Heart right ventricle (tissue), 16 donors: ENCODE measurements around the gene ENPP7. TPM values are rescaled to one million over a fixed set of nuclear protein-coding genes. Genes with fewer than 3 reads are reported as not detected.
A peak's percentile ranks its signal among the peaks of the same experiment; 100 is the strongest.

Experiments used
- ATAC-seq, 8 donors: fragments of 200-7000 bp; cut with Tn5 transposase; one replicate each; pipeline ENCODE4 v1.9.1; 2020; ENCODE audit warnings: mild to moderate bottlenecking in 8 of 8, moderate library complexity in 8 of 8, moderate number of reproducible peaks in 1 of 8
- DNase-seq, 2 donors: peaks; one replicate each; pipeline ENCODE4 v3.0.0-alpha.2; 2020
- H3K27ac ChIP-seq, 10 donors: fragments of 200-600 bp; sonication (generic) in 2 of 10; one replicate each; pipeline versions ENCODE4 v1.5.0 to v1.8.0; 2020 to 2022; ENCODE audit warnings: mild to moderate bottlenecking in 3 of 10
- H3K27me3 ChIP-seq, 7 donors: fragments of 200-600 bp; one replicate each; pipeline ENCODE4 v1.8.0; 2021 to 2022; ENCODE audit warnings: mild to moderate bottlenecking in 2 of 7
- H3K36me3 ChIP-seq, 9 donors: fragments of 200-600 bp; sonication (generic) in 1 of 9; one replicate each; pipeline versions ENCODE4 v1.5.0 to v1.8.0; 2020 to 2022; ENCODE audit warnings: mild to moderate bottlenecking in 2 of 9
- H3K4me1 ChIP-seq, 9 donors: fragments of 200-600 bp; sonication (generic) in 1 of 9; one replicate each; pipeline versions ENCODE4 v1.5.0 to v1.8.0; 2020 to 2022; ENCODE audit warnings: mild to moderate bottlenecking in 4 of 9
- H3K4me3 ChIP-seq, 10 donors: fragments of 200-600 bp; sonication (generic) in 2 of 10; one replicate each; pipeline versions ENCODE4 v1.5.0 to v1.8.0; 2020 to 2022; ENCODE audit warnings: mild to moderate bottlenecking in 7 of 10, moderate library complexity in 2 of 10
- H3K9me3 ChIP-seq, 11 donors: fragments of 200-600 bp in 10 of 11; sonication (generic) in 2 of 11; one replicate each; pipeline versions ENCODE4 v1.5.0 to v1.8.0; 2013 to 2022; ENCODE audit warnings: mild to moderate bottlenecking in 2 of 11, control low read depth in 1 of 11, moderate library complexity in 1 of 11
- WGBS, 2 donors: extraction: QIAGEN DNeasy Blood & Tissue Kit; methylation state at CpG; one replicate each; pipeline ENCODE4 v1.1.7; 2013; ENCODE audit warnings: inconsistent platforms in 1 of 2; 5-methylcytosine and 5-hydroxymethylcytosine counted together
- intact Hi-C, 10 donors: fragments of 100-400 bp; cut with DNase I; formaldehyde crosslinking; loops; one replicate each; pipeline versions ENCODE4 v1.11.1 to v1.14.2; 2022
- polyA plus RNA-seq, 2 donors: library from polyadenylated mRNA; stranded (reverse); fragments of 200-250 nt; gene quantifications; one replicate each; pipeline ENCODE4 v1.2.3, GENCODE V29; 2013
- total RNA-seq, 10 donors: library from RNA; stranded (reverse); fragmentation: NEBNext Ultra II Directional in 3 of 10; extraction: Animal tissue kit (Norgen Biotek cat#: 25700) in 3 of 10; gene quantifications; one replicate each; pipeline versions ENCODE4 v1.2.1 to v1.2.4, GENCODE V29; 2021 to 2023
- TF ChIP-seq, protein P1 (sequence below), 9 donors: fragments of 200-600 bp; sonication (generic) in 2 of 9; IDR thresholded peaks; one replicate each; pipeline versions ENCODE4 v1.5.0 to v1.8.0; 2021 to 2022; ENCODE audit warnings: antibody characterized with exemption in 9 of 9, mild to moderate bottlenecking in 5 of 9, moderate library complexity in 1 of 9
- donor health status: Arrhythmogenic right ventricular cardiomyopathy.
- donor health status: ischemic (EF 13 %, LVEDD 7.1; RV severe dilation, severe dysfunction).
- donor health status: healthy with polysubstance abuse.
- donor health status: DM: no; HTN: yes; CAD: no.
- donor health status: DM: no; HTN: no; CAD: no.
- donor health status: ischemic (EF 25% LVEDD 6.9; RV normal size, moderate dysfunction).
- donor health status: ischemic (EF 25% LVEDD 5.7; RV mildly dilated, moderate dysfunction).
- donor health status: healthy.
- donor health status: DM: yes; HTN: yes; CAD: no.
- donor health status: Ischemic cardiomyopathy.
- donor health status: ischemic (EF 35%, LVEDD 5.7; RV mildly dilated, moderate dysfunction).
- donor health status: nonischemic (EF 11% LVEDD 7.7; RV severe dilation, severe dysfunction).
- donor health status: DM: yes; HTN: yes; CAD: no.
- donor health status: PGD.
- donor health status: ischemic (EF 29% LVEDD 5.4; RV normal size, mild dysfunction).
- donor health status: nonischemic (EF 23%, LVEDD 6.1; RV moderate dilation, normal function).

Gene ENPP7
- total and polyA plus RNA-seq, 12 donors, result not detected

GRCh38 chr17:79720705-79721292, 9.9 kb upstream of the ENPP7 start:
- ATAC-seq, result peak in 1 of 8 donors; percentile 38
- intact Hi-C loops, result no loop called here
- 68 to 71% methylated on average over 15 of the region's 15 CpGs for WGBS, 2 donors

GRCh38 chr17:79721993-79722671, 8.6 kb upstream of the ENPP7 start:
- no peaks in the 10 kb centered on the region for H3K4me1 ChIP-seq
- no peaks in the 10 kb centered on the region for H3K36me3 ChIP-seq
- no peak overlapping the region for H3K4me3 ChIP-seq
- TF ChIP-seq, protein P1, sequence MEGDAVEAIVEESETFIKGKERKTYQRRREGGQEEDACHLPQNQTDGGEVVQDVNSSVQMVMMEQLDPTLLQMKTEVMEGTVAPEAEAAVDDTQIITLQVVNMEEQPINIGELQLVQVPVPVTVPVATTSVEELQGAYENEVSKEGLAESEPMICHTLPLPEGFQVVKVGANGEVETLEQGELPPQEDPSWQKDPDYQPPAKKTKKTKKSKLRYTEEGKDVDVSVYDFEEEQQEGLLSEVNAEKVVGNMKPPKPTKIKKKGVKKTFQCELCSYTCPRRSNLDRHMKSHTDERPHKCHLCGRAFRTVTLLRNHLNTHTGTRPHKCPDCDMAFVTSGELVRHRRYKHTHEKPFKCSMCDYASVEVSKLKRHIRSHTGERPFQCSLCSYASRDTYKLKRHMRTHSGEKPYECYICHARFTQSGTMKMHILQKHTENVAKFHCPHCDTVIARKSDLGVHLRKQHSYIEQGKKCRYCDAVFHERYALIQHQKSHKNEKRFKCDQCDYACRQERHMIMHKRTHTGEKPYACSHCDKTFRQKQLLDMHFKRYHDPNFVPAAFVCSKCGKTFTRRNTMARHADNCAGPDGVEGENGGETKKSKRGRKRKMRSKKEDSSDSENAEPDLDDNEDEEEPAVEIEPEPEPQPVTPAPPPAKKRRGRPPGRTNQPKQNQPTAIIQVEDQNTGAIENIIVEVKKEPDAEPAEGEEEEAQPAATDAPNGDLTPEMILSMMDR (IDR thresholded peaks at IDR 0.05), result no peak
- WGBS, 2 donors, result 63% methylated on average over 10 of the region's 10 CpGs
- intact Hi-C loops, result no loop called here
- ATAC-seq (peak in 1 of 8 donors; percentile 23), DNase-seq (no peak)
- H3K27me3 ChIP-seq, result peaks cover 0 to 11% (median 2%) of the 10 kb centered on the region in 7 donors
- H3K9me3 ChIP-seq, result no peaks in the 10 kb centered on the region
- no peak overlapping the region for H3K27ac ChIP-seq

More at GRCh38 chr17:79720705-79721292, 9.9 kb upstream of the ENPP7 start:
- TF ChIP-seq, protein P1 (IDR thresholded peaks at IDR 0.05), result no peak
- peaks cover 0 to 24% (median 11%) of the 10 kb centered on the region in 7 donors for H3K27me3 ChIP-seq
- no peak overlapping the region for H3K4me3 ChIP-seq
- no peaks in the 10 kb centered on the region for H3K4me1 ChIP-seq
- H3K27ac ChIP-seq, result no peak overlapping the region
- no peaks in the 10 kb centered on the region for H3K9me3 ChIP-seq
- no peak for DNase-seq
- H3K36me3 ChIP-seq, result no peaks in the 10 kb centered on the region

DNA sequence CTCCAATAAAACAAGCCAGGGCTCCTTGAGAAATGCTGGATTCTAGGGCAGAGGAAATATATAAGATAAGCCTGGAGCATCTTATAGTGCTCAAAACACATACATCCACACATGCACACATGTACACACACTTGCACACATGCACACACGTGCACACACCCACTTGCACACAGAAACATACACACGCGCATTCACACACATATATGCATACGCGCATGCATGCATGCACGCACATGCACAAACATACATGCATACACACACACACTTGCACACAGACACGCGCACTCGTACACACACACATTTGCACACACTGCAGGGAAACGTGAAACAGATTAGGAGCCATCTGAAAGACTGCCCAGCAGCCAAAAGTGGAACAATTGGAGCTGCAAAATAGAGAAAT, 8.0 kb upstream of the ENPP7 start:
- ATAC-seq (no peak), DNase-seq (no peak)
- no peak overlapping the region for H3K27ac ChIP-seq
- intact Hi-C loops, result no loop called here
- H3K27me3 ChIP-seq, result peaks cover 0 to 6% (median 0%) of the 10 kb centered on the region in 7 donors
- no peaks in the 10 kb centered on the region for H3K9me3 ChIP-seq
- 85 to 91% methylated on average over 10 of the region's 10 CpGs for WGBS, 2 donors
- no peaks in the 10 kb centered on the region for H3K36me3 ChIP-seq
- no peaks in the 10 kb centered on the region for H3K4me1 ChIP-seq
- TF ChIP-seq, protein P1 (IDR thresholded peaks at IDR 0.05), result no peak
- no peak overlapping the region for H3K4me3 ChIP-seq

GRCh38 chr17:79728169-79728907, 2.4 kb upstream of the ENPP7 start:
- DNase-seq (peak; percentile 60 to 90), ATAC-seq (peak; percentile 78 to 92 (median 88))
- H3K36me3 ChIP-seq, result no peaks in the 10 kb centered on the region
- 38 to 43% methylated on average over 22 of the region's 22 CpGs for WGBS, 2 donors
- TF ChIP-seq, protein P1 (IDR thresholded peaks at IDR 0.05), result no peak
- no peaks in the 10 kb centered on the region for H3K9me3 ChIP-seq
- intact Hi-C loops, result no loop called here
- H3K4me1 ChIP-seq, result peaks cover 0 to 18% (median 11%) of the 10 kb centered on the region in 9 donors
- H3K27me3 ChIP-seq, result no peaks in the 10 kb centered on the region
- peak overlapping the region; percentile 34 to 63 (median 54) for H3K4me3 ChIP-seq
- peak overlapping the region in 2 of 10 donors; percentile 30 to 76 for H3K27ac ChIP-seq
